ENCODE measurements around the gene GALNT4. TPM values are rescaled to one million over a fixed set of nuclear protein-coding genes. Genes with fewer than 3 reads are reported as not detected.

GALNT4 gene
- total and polyA plus RNA-seq, 2 of the 13 experiments (the other 11 are each of a cell fraction or from before 2014, with no cell fraction given): 4.9 to 6.8 TPM

DNA sequence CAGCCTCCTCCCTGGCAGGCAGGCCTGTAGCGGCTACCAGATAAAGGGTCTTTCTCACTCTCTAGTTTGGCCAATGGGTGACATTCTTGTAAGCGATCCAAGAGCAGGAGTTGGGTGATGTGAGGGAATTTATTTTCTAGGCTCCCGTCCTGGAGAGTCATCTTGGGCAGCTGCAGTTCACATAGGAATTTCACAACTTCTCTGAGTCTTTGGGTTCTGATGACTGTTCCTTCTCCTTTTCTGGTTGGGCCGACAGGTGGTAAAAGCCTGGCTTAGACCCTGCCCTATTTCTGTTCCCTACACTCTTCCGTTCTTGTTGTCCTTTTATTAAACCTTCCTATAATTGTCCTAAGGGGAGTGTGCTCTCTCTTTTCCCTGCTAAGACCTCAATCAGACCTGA, 43.9 kb upstream of the GALNT4 start:
- H3K4me3 ChIP-seq (replicated peaks in 1 of 3; ENCODE audit: insufficient read depth in 1 of 3, low read depth in 2 of 3, low read length in 3 of 3): no peak overlapping the region
- no peaks in the 10 kb centered on the region for H3K36me3 ChIP-seq (replicated peaks in 1 of 2; ENCODE audit: control insufficient read depth in 1 of 2, insufficient read depth in 2 of 2, low read length in 2 of 2)
- no TSS peak for BruUV-seq (replicated peaks)
- intact Hi-C loops (cut with micrococcal nuclease; ENCODE audit: unreplicated experiment): no loop called here
- ChIA-PET CTCF (ENCODE audit: low intra/inter-chr PET ratio, low total read pairs) (no interaction called here), POLR2A (no interaction called here)
- H3K4me1 ChIP-seq (ENCODE audit: insufficient read depth, low read length): no peaks in the 10 kb centered on the region
- H3K27ac ChIP-seq (ENCODE audit: extremely low read length, insufficient read depth, low read length): no peak overlapping the region
- WGBS (ENCODE audit: low lambda C conversion rate): 58% methylated on average over 5 of the region's 5 CpGs
- DNase-seq (ENCODE audit: low spot score) (no peak), ATAC-seq (no peak), FAIRE-seq (no peak)
- H3K9ac ChIP-seq (ENCODE audit: insufficient read depth, low read depth, low read length): no peak overlapping the region
- no peaks in the 10 kb centered on the region for H4K20me1 ChIP-seq (ENCODE audit: insufficient read depth, low read length)
- no peak overlapping the region for H3K4me2 ChIP-seq (ENCODE audit: low read depth, low read length)
- peaks cover 0 to 3% of the 10 kb centered on the region in 2 experiments; a peak in 1 of 5 replicates for H3K27me3 ChIP-seq (ENCODE audit: control insufficient read depth in 1 of 2, insufficient read depth in 2 of 2, low read length in 2 of 2)
- in situ Hi-C loops (cut with HindIII; ENCODE audit: extremely low pct_ligation_motif_present, low pct_unique_long_range_greater_than_20kb): no loop called here
- no peaks in the 10 kb centered on the region for H3K9me3 ChIP-seq (ENCODE audit: low read length)
- H3K79me2 ChIP-seq (ENCODE audit: insufficient read depth, low read length): no peaks in the 10 kb centered on the region
- no peak overlapping the region for H2AFZ ChIP-seq (ENCODE audit: low read length)
- TF ChIP-seq ZNF224 (CRISPR knock-in tag; IDR thresholded peaks at IDR 0.05) (no peak), ETV6 (CRISPR knock-in tag; conservative IDR thresholded peaks at IDR 0.05) (no peak), ZNF160 (CRISPR knock-in tag; IDR thresholded peaks at IDR 0.05) (no peak), MED13 (CRISPR knock-in tag; IDR thresholded peaks at IDR 0.05) (no peak), SALL1 (CRISPR knock-in tag; IDR thresholded peaks at IDR 0.05) (no peak), ZNF850 (CRISPR knock-in tag; conservative IDR thresholded peaks at IDR 0.05) (no peak), ZNF441 (CRISPR knock-in tag; IDR thresholded peaks at IDR 0.05; ENCODE audit: borderline replicate concordance) (no peak), MTERF4 (CRISPR knock-in tag; IDR thresholded peaks at IDR 0.05) (no peak), EZH2 (conservative IDR thresholded peaks at IDR 0.05; ENCODE audit: low read depth, low read length) (no peak), LBX2 (CRISPR knock-in tag; IDR thresholded peaks at IDR 0.05; ENCODE audit: borderline replicate concordance) (no peak), ZSCAN31 (CRISPR knock-in tag; IDR thresholded peaks at IDR 0.05; ENCODE audit: low read depth) (no peak), ZNF382 (CRISPR knock-in tag; IDR thresholded peaks at IDR 0.05; ENCODE audit: borderline replicate concordance) (no peak), AKNA (CRISPR knock-in tag; IDR thresholded peaks at IDR 0.05; ENCODE audit: borderline replicate concordance) (no peak), RBAK (CRISPR knock-in tag; IDR thresholded peaks at IDR 0.05) (no peak), ZNF746 (CRISPR knock-in tag; IDR thresholded peaks at IDR 0.05) (no peak), FOXM1 (CRISPR knock-in tag; IDR thresholded peaks at IDR 0.05) (no peak), ZNF605 (CRISPR knock-in tag; IDR thresholded peaks at IDR 0.05) (no peak)
- TF ChIP-seq, protein P1, sequence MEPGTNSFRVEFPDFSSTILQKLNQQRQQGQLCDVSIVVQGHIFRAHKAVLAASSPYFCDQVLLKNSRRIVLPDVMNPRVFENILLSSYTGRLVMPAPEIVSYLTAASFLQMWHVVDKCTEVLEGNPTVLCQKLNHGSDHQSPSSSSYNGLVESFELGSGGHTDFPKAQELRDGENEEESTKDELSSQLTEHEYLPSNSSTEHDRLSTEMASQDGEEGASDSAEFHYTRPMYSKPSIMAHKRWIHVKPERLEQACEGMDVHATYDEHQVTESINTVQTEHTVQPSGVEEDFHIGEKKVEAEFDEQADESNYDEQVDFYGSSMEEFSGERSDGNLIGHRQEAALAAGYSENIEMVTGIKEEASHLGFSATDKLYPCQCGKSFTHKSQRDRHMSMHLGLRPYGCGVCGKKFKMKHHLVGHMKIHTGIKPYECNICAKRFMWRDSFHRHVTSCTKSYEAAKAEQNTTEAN (CRISPR knock-in tag; conservative IDR thresholded peaks at IDR 0.05): no peak
